ENCODE results near the gene GOLGA8M. TPM values are rescaled to one million over a fixed set of nuclear protein-coding genes. Genes with fewer than 3 reads are reported as not detected.
"Not testable (repeated sequence)": the region's sequence is repeated elsewhere in the genome, so short reads cannot be mapped to it uniquely, and the experiment has no call there.

The GOLGA8M gene
- total and polyA plus RNA-seq, 2 of the 4 experiments (the other 2 are of a cell fraction), result under 0.01 to 0.24 TPM

DNA sequence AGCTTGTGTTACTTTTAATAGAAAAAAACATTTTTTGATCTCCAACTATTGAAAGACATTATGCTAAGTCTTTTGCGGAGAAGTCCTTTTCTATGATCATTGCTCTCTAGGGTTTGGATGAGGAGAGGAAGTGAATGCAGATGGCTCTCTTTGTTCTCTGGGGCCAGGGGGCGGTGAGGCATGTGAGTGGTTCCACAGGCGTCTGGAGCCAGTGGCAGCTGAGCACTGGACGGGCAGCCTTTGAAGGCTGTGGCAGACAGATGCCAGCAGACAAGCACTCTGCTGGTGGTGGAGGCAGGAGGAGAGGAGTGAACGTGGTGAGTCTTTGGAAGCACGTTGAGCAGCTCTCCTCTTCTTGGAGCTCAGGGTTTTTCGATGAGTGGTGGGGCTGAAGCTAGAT is 51.5 kb downstream of the GOLGA8M start:
- H3K4ac ChIP-seq (ENCODE audit: low read depth, low read length); H3K9me1 ChIP-seq (ENCODE audit: insufficient read depth, low read length); H3K4me3 ChIP-seq (ENCODE audit: insufficient read depth, low read depth, low read length); H3K4me1 ChIP-seq (ENCODE audit: control insufficient read depth, insufficient read depth, low read length); H3K27ac ChIP-seq (ENCODE audit: insufficient read depth, low read length); H3K9me3 ChIP-seq (ENCODE audit: control insufficient read depth, insufficient read depth, low read length); BruUV-seq (replicated peaks); POLR2A ChIA-PET (ENCODE audit: unreplicated experiment); ATAC-seq (ENCODE audit: low read depth); H2BK20ac ChIP-seq (ENCODE audit: low read depth, low read length); H3K56ac ChIP-seq (ENCODE audit: extremely low read depth, insufficient read depth, low read length); H3K14ac ChIP-seq (replicated peaks; ENCODE audit: low read depth, low read length); H4K5ac ChIP-seq (ENCODE audit: low read depth, low read length); H3K9ac ChIP-seq (ENCODE audit: low read depth, low read length); H2BK120ac ChIP-seq (ENCODE audit: low read depth, low read length); H4K8ac ChIP-seq (ENCODE audit: low read depth in 2 of 2, low read length in 2 of 2); H2BK5ac ChIP-seq (ENCODE audit: low read depth, low read length, poor library complexity, severe bottlenecking); H2AK5ac ChIP-seq (ENCODE audit: low read depth, low read length); CTCF ChIA-PET; H4K20me1 ChIP-seq (ENCODE audit: insufficient read depth, low read length); H2BK15ac ChIP-seq (ENCODE audit: low read depth, low read length); H3K36me3 ChIP-seq (ENCODE audit: control insufficient read depth, insufficient read depth, low read length); H3K4me2 ChIP-seq (ENCODE audit: low read depth, low read length); H3K27me3 ChIP-seq (ENCODE audit: control insufficient read depth, insufficient read depth, low read length); intact Hi-C loops (cut with micrococcal nuclease); in situ Hi-C loops (cut with MboI; ENCODE audit: low sequenced_read_pairs); dilution Hi-C loops (cut with HindIII; ENCODE audit: low sequenced_read_pairs, unreplicated experiment); H4K91ac ChIP-seq (ENCODE audit: insufficient read depth, low read depth, low read length); H3K23ac ChIP-seq (ENCODE audit: low read depth, low read length); DNase-seq; H2AK9ac ChIP-seq (replicated peaks; ENCODE audit: low read depth, low read length, poor library complexity); H3K79me1 ChIP-seq (ENCODE audit: low read depth in 1 of 2, low read length in 2 of 2); H3K18ac ChIP-seq (ENCODE audit: low read depth, low read length); H2AFZ ChIP-seq (replicated peaks; ENCODE audit: low read length, poor library complexity): not testable (repeated sequence)
- no CpG with 5 or more reads among the region's 7 CpGs for WGBS, 2 experiments (ENCODE audit: extremely low coverage in 2 of 2, insufficient read length in 1 of 2)

DNA sequence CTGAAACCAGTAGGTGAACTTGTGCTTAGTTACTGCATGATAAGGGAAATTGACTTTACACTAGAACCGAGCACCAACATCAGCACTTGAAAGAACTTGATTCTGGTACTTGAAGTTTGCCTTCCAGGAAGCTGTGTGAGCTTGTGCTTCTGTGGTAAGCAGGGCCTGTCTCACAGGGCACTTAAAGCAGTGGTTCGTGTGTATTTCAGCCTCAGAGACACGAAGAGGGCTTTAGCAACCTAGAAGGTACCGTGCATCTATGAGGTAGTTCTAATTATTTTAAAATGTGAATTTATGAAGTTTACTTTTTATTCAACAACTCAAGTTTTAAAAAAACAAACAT is 56.2 kb downstream of the GOLGA8M start:
- H4K5ac ChIP-seq (ENCODE audit: low read depth, low read length); H3K27me3 ChIP-seq (ENCODE audit: control insufficient read depth, insufficient read depth, low read length); H3K27ac ChIP-seq (ENCODE audit: insufficient read depth, low read length); H3K9me1 ChIP-seq (ENCODE audit: insufficient read depth, low read length); H4K91ac ChIP-seq (ENCODE audit: insufficient read depth, low read depth, low read length); H2AK9ac ChIP-seq (replicated peaks; ENCODE audit: low read depth, low read length, poor library complexity); H4K8ac ChIP-seq (ENCODE audit: low read depth in 2 of 2, low read length in 2 of 2); H3K4me3 ChIP-seq (ENCODE audit: insufficient read depth, low read depth, low read length); H3K79me1 ChIP-seq (ENCODE audit: low read depth in 1 of 2, low read length in 2 of 2); POLR2A ChIA-PET (ENCODE audit: unreplicated experiment); H2AFZ ChIP-seq (replicated peaks; ENCODE audit: low read length, poor library complexity); H3K4ac ChIP-seq (ENCODE audit: low read depth, low read length); H2AK5ac ChIP-seq (ENCODE audit: low read depth, low read length); H3K14ac ChIP-seq (replicated peaks; ENCODE audit: low read depth, low read length); H3K36me3 ChIP-seq (ENCODE audit: control insufficient read depth, insufficient read depth, low read length); H3K9ac ChIP-seq (ENCODE audit: low read depth, low read length); CTCF ChIA-PET; H2BK20ac ChIP-seq (ENCODE audit: low read depth, low read length); DNase-seq; BruUV-seq (replicated peaks); H3K4me2 ChIP-seq (ENCODE audit: low read depth, low read length); H2BK120ac ChIP-seq (ENCODE audit: low read depth, low read length); dilution Hi-C loops (cut with HindIII; ENCODE audit: low sequenced_read_pairs, unreplicated experiment); H3K23ac ChIP-seq (ENCODE audit: low read depth, low read length); H2BK15ac ChIP-seq (ENCODE audit: low read depth, low read length); H2BK5ac ChIP-seq (ENCODE audit: low read depth, low read length, poor library complexity, severe bottlenecking); intact Hi-C loops (cut with micrococcal nuclease); H3K9me3 ChIP-seq (ENCODE audit: control insufficient read depth, insufficient read depth, low read length); H3K18ac ChIP-seq (ENCODE audit: low read depth, low read length); ATAC-seq (ENCODE audit: low read depth); H4K20me1 ChIP-seq (ENCODE audit: insufficient read depth, low read length); H3K4me1 ChIP-seq (ENCODE audit: control insufficient read depth, insufficient read depth, low read length); in situ Hi-C loops (cut with MboI; ENCODE audit: low sequenced_read_pairs); H3K56ac ChIP-seq (ENCODE audit: extremely low read depth, insufficient read depth, low read length): not testable (repeated sequence)
- no CpG with 5 or more reads among the region's 4 CpGs for WGBS, 2 experiments (ENCODE audit: extremely low coverage in 2 of 2, insufficient read length in 1 of 2)

All from IMR-90 (cell line).